ENCODE data around the gene MMUT. TPM values are rescaled to one million over a fixed set of nuclear protein-coding genes. Genes with fewer than 3 reads are reported as not detected.
"Not testable (repeated sequence)": the region's sequence is repeated elsewhere in the genome, so short reads cannot be mapped to it uniquely, and the experiment has no call there.

Gene MMUT
- total RNA-seq, 1 experiment from 2014 or later = 14.8 TPM

GRCh38 chr6:49483380-49483779 is 20.3 kb upstream of the MMUT start:
- H4K20me1 ChIP-seq (ENCODE audit: insufficient read depth, low read depth, low read length); H3K9ac ChIP-seq (ENCODE audit: low read length); H3K4me2 ChIP-seq (ENCODE audit: low read depth, low read length, poor library complexity, severe bottlenecking); DNase-seq; H3K4me1 ChIP-seq (ENCODE audit: low read length); H3K27ac ChIP-seq (ENCODE audit: low read length); H3K27me3 ChIP-seq (ENCODE audit: low read length); H2AFZ ChIP-seq (ENCODE audit: low read length); H3K9me2 ChIP-seq (replicated peaks; ENCODE audit: insufficient read depth, low read length); H3K9me3 ChIP-seq (ENCODE audit: low read length); H3K4me3 ChIP-seq (ENCODE audit: low read length); H3K79me2 ChIP-seq (ENCODE audit: low read length): not testable (repeated sequence)
- peaks cover 32% of the 10 kb centered on the region; the same call in 1 of the 2 replicates for H3K36me3 ChIP-seq (ENCODE audit: insufficient read depth, low read length)

DNA sequence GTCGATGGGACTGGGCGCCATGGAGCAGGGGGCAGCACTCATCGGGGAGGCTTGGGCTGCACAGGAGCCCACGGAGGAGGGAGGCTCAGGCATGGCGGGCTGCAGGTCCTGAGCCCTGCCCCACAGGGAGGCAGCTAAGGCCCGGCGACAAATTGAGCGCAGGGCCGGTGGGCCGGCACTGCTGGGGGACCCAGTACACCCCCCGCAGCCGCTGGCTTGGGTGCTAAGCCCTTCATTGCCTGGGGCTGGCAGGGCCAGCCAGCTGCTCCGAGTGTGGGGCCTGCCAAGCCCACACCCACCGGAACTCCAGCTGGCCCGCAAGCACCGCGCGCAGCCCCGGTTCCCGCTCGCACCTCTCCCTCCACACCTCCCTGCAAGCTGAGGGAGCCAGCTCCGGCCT is 18.8 kb upstream of the MMUT start:
- not testable (repeated sequence) for H3K9ac ChIP-seq (ENCODE audit: low read length); H2AFZ ChIP-seq (ENCODE audit: low read length); H3K4me2 ChIP-seq (ENCODE audit: low read depth, low read length, poor library complexity, severe bottlenecking); H3K9me3 ChIP-seq (ENCODE audit: low read length); H3K4me1 ChIP-seq (ENCODE audit: low read length); H4K20me1 ChIP-seq (ENCODE audit: insufficient read depth, low read depth, low read length); H3K9me2 ChIP-seq (replicated peaks; ENCODE audit: insufficient read depth, low read length); H3K27ac ChIP-seq (ENCODE audit: low read length); H3K27me3 ChIP-seq (ENCODE audit: low read length); H3K79me2 ChIP-seq (ENCODE audit: low read length); DNase-seq; H3K4me3 ChIP-seq (ENCODE audit: low read length)
- H3K36me3 ChIP-seq (ENCODE audit: insufficient read depth, low read length) = peaks cover 34% of the 10 kb centered on the region; the same call in 1 of the 2 replicates

DNA sequence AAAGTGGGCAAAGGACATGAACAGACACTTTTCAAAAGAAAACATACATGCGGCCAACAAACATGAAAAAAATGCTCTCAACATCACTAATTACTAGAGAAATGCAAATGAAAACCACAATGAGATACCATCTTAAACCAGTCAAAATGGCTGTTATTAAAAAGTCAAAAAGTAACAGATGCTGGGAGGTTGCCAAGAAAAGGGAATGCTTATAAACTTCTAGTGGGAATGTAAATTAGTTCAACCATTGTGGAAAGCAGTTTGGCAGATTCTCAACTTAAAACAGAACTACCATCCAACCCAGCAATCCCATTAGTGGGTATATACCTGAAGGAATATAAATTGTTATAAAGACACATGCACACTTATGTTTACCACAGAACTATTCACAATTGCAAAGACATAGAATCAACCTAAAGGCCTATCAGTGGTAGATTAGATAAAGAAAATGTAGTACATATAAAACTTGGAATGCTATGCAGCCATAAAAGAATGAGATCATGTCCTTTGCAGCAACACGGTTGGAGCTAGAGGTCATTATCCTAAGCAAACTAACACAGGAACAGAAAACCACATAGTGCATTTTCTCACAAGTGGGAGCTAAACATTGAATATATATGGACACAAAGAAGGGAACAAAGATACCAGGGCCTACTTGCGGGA is 16.4 kb upstream of the MMUT start:
- Histone ChIP-seq H2AFZ (ENCODE audit: low read length) (no peak overlapping the region), H3K9ac (ENCODE audit: low read length) (no peak overlapping the region), H3K4me3 (ENCODE audit: low read length) (no peak overlapping the region), H4K20me1 (ENCODE audit: insufficient read depth, low read depth, low read length) (no peaks in the 10 kb centered on the region), H3K9me2 (replicated peaks; ENCODE audit: insufficient read depth, low read length) (peaks cover 3% of the 10 kb centered on the region; the same call in 1 of the 2 replicates), H3K9me3 (ENCODE audit: low read length) (no peaks in the 10 kb centered on the region), H3K36me3 (ENCODE audit: insufficient read depth, low read length) (peaks cover 28% of the 10 kb centered on the region; the same call in 1 of the 2 replicates), H3K27me3 (ENCODE audit: low read length) (no peaks in the 10 kb centered on the region), H3K27ac (ENCODE audit: low read length) (no peak overlapping the region), H3K79me2 (ENCODE audit: low read length) (no peaks in the 10 kb centered on the region), H3K4me2 (ENCODE audit: low read depth, low read length, poor library complexity, severe bottlenecking) (no peak overlapping the region), H3K4me1 (ENCODE audit: low read length) (no peaks in the 10 kb centered on the region)
- no peak for DNase-seq

DNA sequence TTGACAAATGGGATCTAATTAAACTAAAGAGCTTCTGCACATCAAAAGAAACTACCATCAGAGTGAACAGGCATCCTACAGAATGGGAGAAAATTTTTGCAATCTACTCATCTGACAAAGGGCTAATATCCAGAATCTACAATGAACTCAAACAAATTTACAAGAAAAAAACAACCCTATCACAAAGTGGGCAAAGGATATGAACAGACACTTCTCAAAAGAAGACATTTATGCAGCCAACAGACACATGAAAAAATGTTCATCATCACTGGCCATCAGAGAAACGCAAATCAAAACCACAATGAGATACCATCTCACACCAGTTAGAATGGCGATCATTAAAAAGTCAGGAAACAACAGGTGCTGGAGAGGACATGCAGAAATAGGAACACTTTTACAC is 13.5 kb upstream of the MMUT start:
- H3K9ac ChIP-seq (ENCODE audit: low read length); H3K9me3 ChIP-seq (ENCODE audit: low read length); H3K4me1 ChIP-seq (ENCODE audit: low read length); H2AFZ ChIP-seq (ENCODE audit: low read length); H3K79me2 ChIP-seq (ENCODE audit: low read length); H3K4me3 ChIP-seq (ENCODE audit: low read length); H3K4me2 ChIP-seq (ENCODE audit: low read depth, low read length, poor library complexity, severe bottlenecking); H3K9me2 ChIP-seq (replicated peaks; ENCODE audit: insufficient read depth, low read length); H3K27me3 ChIP-seq (ENCODE audit: low read length); H4K20me1 ChIP-seq (ENCODE audit: insufficient read depth, low read depth, low read length); DNase-seq; H3K27ac ChIP-seq (ENCODE audit: low read length): not testable (repeated sequence)
- H3K36me3 ChIP-seq (ENCODE audit: insufficient read depth, low read length) = peaks cover 48% of the 10 kb centered on the region

DNA sequence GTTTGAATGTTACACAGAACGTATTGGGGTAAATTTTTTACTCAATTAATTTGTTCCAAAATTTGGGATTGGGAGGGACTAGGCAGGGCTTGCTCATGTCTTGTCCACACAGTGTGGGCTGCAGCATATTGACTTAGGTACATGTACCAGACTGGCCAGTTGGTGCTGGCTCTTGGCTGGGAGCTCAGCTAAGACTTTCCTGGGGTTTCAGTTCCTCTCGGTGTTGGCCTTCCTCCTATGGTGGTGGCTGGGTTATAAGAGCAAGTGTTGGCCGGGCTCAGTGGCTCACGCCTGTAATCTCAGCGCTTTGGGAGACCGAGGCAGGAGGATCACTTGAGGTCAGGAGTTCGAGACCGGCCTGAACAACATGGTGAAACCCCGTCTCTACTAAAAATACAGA is 5.0 kb upstream of the MMUT start:
- H3K4me3 ChIP-seq (ENCODE audit: low read length) = no peak overlapping the region
- no peaks in the 10 kb centered on the region for H3K9me2 ChIP-seq (replicated peaks; ENCODE audit: insufficient read depth, low read length)
- peaks cover 81% of the 10 kb centered on the region for H3K79me2 ChIP-seq (ENCODE audit: low read length)
- no peak for DNase-seq
- H3K27me3 ChIP-seq (ENCODE audit: low read length) = no peaks in the 10 kb centered on the region
- H3K27ac ChIP-seq (ENCODE audit: low read length) = no peak overlapping the region
- no peak overlapping the region for H3K4me2 ChIP-seq (ENCODE audit: low read depth, low read length, poor library complexity, severe bottlenecking)
- H2AFZ ChIP-seq (ENCODE audit: low read length) = no peak overlapping the region
- H4K20me1 ChIP-seq (ENCODE audit: insufficient read depth, low read depth, low read length) = no peaks in the 10 kb centered on the region
- H3K36me3 ChIP-seq (ENCODE audit: insufficient read depth, low read length) = peaks cover 43% of the 10 kb centered on the region
- no peak overlapping the region for H3K9ac ChIP-seq (ENCODE audit: low read length)
- H3K9me3 ChIP-seq (ENCODE audit: low read length) = no peaks in the 10 kb centered on the region
- peaks cover 20% of the 10 kb centered on the region for H3K4me1 ChIP-seq (ENCODE audit: low read length)

DNA sequence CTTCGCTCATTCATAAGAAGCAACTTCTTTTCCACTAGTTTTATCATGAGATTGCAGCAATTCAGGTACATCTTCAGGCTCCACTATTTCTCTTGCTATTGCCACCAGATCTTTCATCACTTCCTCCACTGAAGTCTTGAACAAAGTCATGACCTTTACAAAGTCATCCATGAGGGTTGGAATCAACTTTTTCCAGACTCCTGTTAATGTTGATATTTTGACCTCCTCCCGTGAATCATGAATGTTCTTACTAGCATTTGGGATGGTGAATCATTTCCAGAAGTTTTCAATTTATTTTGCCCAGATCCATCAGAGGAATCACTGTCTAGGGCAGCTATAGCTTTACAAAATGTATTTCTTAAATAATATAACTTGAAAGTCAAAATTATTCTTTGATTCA is 1.6 kb upstream of the MMUT start:
- Histone ChIP-seq H2AFZ (ENCODE audit: low read length) (no peak overlapping the region), H3K9ac (ENCODE audit: low read length) (peak overlapping the region; percentile 89; the same call in 1 of the 2 replicates), H3K27ac (ENCODE audit: low read length) (no peak overlapping the region), H3K27me3 (ENCODE audit: low read length) (no peaks in the 10 kb centered on the region), H3K4me2 (ENCODE audit: low read depth, low read length, poor library complexity, severe bottlenecking) (peak overlapping the region; percentile 99), H3K9me2 (replicated peaks; ENCODE audit: insufficient read depth, low read length) (no peaks in the 10 kb centered on the region), H3K9me3 (ENCODE audit: low read length) (no peaks in the 10 kb centered on the region), H3K36me3 (ENCODE audit: insufficient read depth, low read length) (peaks cover 12% of the 10 kb centered on the region; the same call in 1 of the 2 replicates), H4K20me1 (ENCODE audit: insufficient read depth, low read depth, low read length) (no peaks in the 10 kb centered on the region), H3K4me1 (ENCODE audit: low read length) (peaks cover 44% of the 10 kb centered on the region), H3K4me3 (ENCODE audit: low read length) (peak overlapping the region; percentile 94), H3K79me2 (ENCODE audit: low read length) (peaks cover 98% of the 10 kb centered on the region)
- no peak for DNase-seq

- peaks cover 47% of the 10 kb centered on the region for H3K4me1 ChIP-seq (ENCODE audit: low read length)
- H3K79me2 ChIP-seq (ENCODE audit: low read length) = peaks cover 98% of the 10 kb centered on the region
- peak overlapping the region; percentile 87 for H2AFZ ChIP-seq (ENCODE audit: low read length)
- peak; percentile 52 for DNase-seq
- peak overlapping the region; percentile 39; the same call in 1 of the 2 replicates for H3K27ac ChIP-seq (ENCODE audit: low read length)
- H3K4me2 ChIP-seq (ENCODE audit: low read depth, low read length, poor library complexity, severe bottlenecking) = peak overlapping the region; percentile 99
- peaks cover 11% of the 10 kb centered on the region; the same call in 1 of the 2 replicates for H3K36me3 ChIP-seq (ENCODE audit: insufficient read depth, low read length)
- peak overlapping the region; percentile 89 for H3K9ac ChIP-seq (ENCODE audit: low read length)
- H3K27me3 ChIP-seq (ENCODE audit: low read length) = no peaks in the 10 kb centered on the region
- H3K9me3 ChIP-seq (ENCODE audit: low read length) = no peaks in the 10 kb centered on the region
- H3K9me2 ChIP-seq (replicated peaks; ENCODE audit: insufficient read depth, low read length) = no peaks in the 10 kb centered on the region
- no peaks in the 10 kb centered on the region for H4K20me1 ChIP-seq (ENCODE audit: insufficient read depth, low read depth, low read length)
- H3K4me3 ChIP-seq (ENCODE audit: low read length) = peak overlapping the region; percentile 94
Observed at GRCh38 chr6:49463612-49463967, 537 bp upstream of the MMUT start.

GRCh38 chr6:49462599-49462926 is 490 bp downstream of the MMUT start:
- peaks cover 12% of the 10 kb centered on the region; the same call in 1 of the 2 replicates for H3K36me3 ChIP-seq (ENCODE audit: insufficient read depth, low read length)
- H3K9ac ChIP-seq (ENCODE audit: low read length) = peak overlapping the region; percentile 89
- H3K9me2 ChIP-seq (replicated peaks; ENCODE audit: insufficient read depth, low read length) = no peaks in the 10 kb centered on the region
- peak overlapping the region; percentile 99 for H3K4me2 ChIP-seq (ENCODE audit: low read depth, low read length, poor library complexity, severe bottlenecking)
- H2AFZ ChIP-seq (ENCODE audit: low read length) = peak overlapping the region; percentile 86; the same call in 1 of the 2 replicates
- peak overlapping the region; percentile 61 for H3K27ac ChIP-seq (ENCODE audit: low read length)
- peaks cover 47% of the 10 kb centered on the region for H3K4me1 ChIP-seq (ENCODE audit: low read length)
- H3K9me3 ChIP-seq (ENCODE audit: low read length) = no peaks in the 10 kb centered on the region
- peak; percentile 51 for DNase-seq
- peaks cover 91% of the 10 kb centered on the region for H3K79me2 ChIP-seq (ENCODE audit: low read length)
- no peaks in the 10 kb centered on the region for H3K27me3 ChIP-seq (ENCODE audit: low read length)
- no peaks in the 10 kb centered on the region for H4K20me1 ChIP-seq (ENCODE audit: insufficient read depth, low read depth, low read length)
- peak overlapping the region; percentile 94 for H3K4me3 ChIP-seq (ENCODE audit: low read length)
